Endothelial cell of umbilical vein (primary cell): ENCODE data around the gene UBXN11. TPM values are rescaled to one million over a fixed set of nuclear protein-coding genes. Genes with fewer than 3 reads are reported as not detected.

Experiments
- BruUV-seq: library from RNA; stranded (reverse); fragments of 400-500 nt; replicated peaks from 2 replicates; lab custom pipeline; 2021; lab: Mats Ljungman, UMichigan
- CTCF ChIA-PET: fragments of 300-600, 350-600 bp; sonication (Branson Sonifier 250); formaldehyde crosslinking; loops from one replicate; lab custom pipeline; 2021; ENCODE audit warnings: antibody characterized with exemption, inconsistent platforms; lab: Charles Lee
- POLR2A ChIA-PET: fragments of 300-600, 350-600 bp; sonication (Branson Sonifier 250); formaldehyde crosslinking; loops from one replicate; lab custom pipeline; 2021; ENCODE audit warnings: antibody characterized with exemption, inconsistent platforms; lab: Charles Lee
- DNase-seq: peaks from one replicate; pipeline ENCODE4 v3.0.0-alpha.2; 2011; ENCODE audit warnings: low read depth, low spot score
- FAIRE-seq: peaks from 2 replicates; lab custom pipeline; 2011; peaks lifted over from hg19 to GRCh38; lab: Jason Lieb, UNC
- H2AFZ ChIP-seq: 2 replicates; pipeline ENCODE4 v1.6.0; 2012; ENCODE audit warnings: low read depth, low read length, control low read depth, inconsistent platforms
- H3K27ac ChIP-seq: 2 replicates; pipeline ENCODE4 v1.5.1; 2011; ENCODE audit warnings: low read depth, mild to moderate bottlenecking, control low read depth, low read length, moderate library complexity; ENCODE audit not compliant: insufficient read depth
- H3K27me3 ChIP-seq, 2 experiments: 2 replicates each; pipeline versions ENCODE4 v1.6.0 to v1.6.1; 2011; ENCODE audit warnings: low read length in 2 of 2, mixed read lengths in 1 of 2; ENCODE audit not compliant: control insufficient read depth in 2 of 2, insufficient read depth in 2 of 2
- H3K36me3 ChIP-seq, 2 experiments: 2 replicates in 1 of 2; 3 replicates in 1 of 2; pipeline ENCODE4 v1.5.1; 2011; ENCODE audit warnings: low read length in 2 of 2, mild to moderate bottlenecking in 1 of 2, moderate library complexity in 1 of 2; ENCODE audit not compliant: control insufficient read depth in 2 of 2, insufficient read depth in 2 of 2; ENCODE audit errors: extremely low read depth in 1 of 2
- H3K4me1 ChIP-seq: 3 replicates; pipeline ENCODE4 v1.5.1; 2011; ENCODE audit warnings: mild to moderate bottlenecking, low read length; ENCODE audit not compliant: control insufficient read depth, insufficient read depth; ENCODE audit errors: extremely low read depth
- H3K4me2 ChIP-seq: 2 replicates; pipeline ENCODE4 v1.6.1; 2011; ENCODE audit warnings: low read length, control low read depth, mixed read lengths; ENCODE audit not compliant: insufficient read depth
- H3K4me3 ChIP-seq, 3 experiments: fragments of 200-600 bp in 1 of 3; sonication (generic), shearing (Covaris generic) in 1 of 3; replicated peaks in 1 of 3; 2 replicates each; pipeline ENCODE4 v1.5.1; 2011 to 2016; ENCODE audit warnings: control low read depth in 3 of 3, low read length in 3 of 3, mild to moderate bottlenecking in 2 of 3, inconsistent platforms in 1 of 3, low read depth in 1 of 3, moderate library complexity in 1 of 3; ENCODE audit not compliant: insufficient read depth in 1 of 3
- H3K79me2 ChIP-seq: 2 replicates; pipeline ENCODE4 v1.6.0; 2012; ENCODE audit warnings: low read length, inconsistent platforms; ENCODE audit not compliant: control insufficient read depth, insufficient read depth
- H3K9ac ChIP-seq: replicated peaks from 2 replicates; pipeline ENCODE3; 2011; ENCODE audit warnings: low read length, control low read depth; ENCODE audit not compliant: insufficient read depth; ENCODE audit errors: extremely low read depth
- H3K9me1 ChIP-seq: replicated peaks from 3 replicates; pipeline ENCODE4 v1.6.0; 2011; ENCODE audit warnings: mild to moderate bottlenecking, low read length; ENCODE audit not compliant: control insufficient read depth, insufficient read depth; ENCODE audit errors: extremely low read depth
- H3K9me3 ChIP-seq: replicated peaks from 2 replicates; pipeline ENCODE4 v1.5.1; 2012; ENCODE audit warnings: low read length, inconsistent platforms; ENCODE audit not compliant: control insufficient read depth, insufficient read depth
- H4K20me1 ChIP-seq: replicated peaks from 2 replicates; pipeline ENCODE3; 2011; ENCODE audit warnings: mild to moderate bottlenecking, low read length; ENCODE audit not compliant: control insufficient read depth, insufficient read depth; ENCODE audit errors: extremely low read depth
- EZH2 ChIP-seq: IDR thresholded peaks from 2 replicates; pipeline ENCODE4 v1.6.1; 2012; ENCODE audit warnings: borderline replicate concordance, low read depth, mild to moderate bottlenecking, moderate library complexity, low read length, inconsistent platforms; ENCODE audit not compliant: severe bottlenecking
- FOS ChIP-seq: IDR thresholded peaks from 2 replicates; pipeline ENCODE4 v1.6.1; 2011; ENCODE audit warnings: mild to moderate bottlenecking, low read length, moderate library complexity, borderline replicate concordance; ENCODE audit not compliant: insufficient read depth
- GATA2 ChIP-seq: IDR thresholded peaks from 2 replicates; pipeline ENCODE4 v1.7.0; 2011; ENCODE audit warnings: low read depth, mild to moderate bottlenecking, moderate library complexity, mixed read lengths, low read length; ENCODE audit not compliant: insufficient read length, insufficient read depth
- JUN ChIP-seq: IDR thresholded peaks from 2 replicates; pipeline ENCODE4 v1.6.1; 2011; ENCODE audit warnings: borderline replicate concordance, low read depth; ENCODE audit not compliant: insufficient read length, insufficient read depth
- MYC ChIP-seq: IDR thresholded peaks from one replicate; pipeline ENCODE4 v1.6.1; 2011; ENCODE audit warnings: mild to moderate bottlenecking, low read depth, low read length
- POLR2A ChIP-seq: IDR thresholded peaks from 2 replicates; pipeline ENCODE4 v1.6.1; 2012; ENCODE audit warnings: low read depth, mild to moderate bottlenecking, control low read depth, low read length
- POLR2AphosphoS5 ChIP-seq: IDR thresholded peaks from 2 replicates; pipeline ENCODE4 v1.6.1; 2012; ENCODE audit warnings: low read depth, mild to moderate bottlenecking, control low read depth, low read length, moderate library complexity; ENCODE audit not compliant: insufficient read depth
- dilution Hi-C: fragments of 300-500 bp; cut with MboI; formaldehyde crosslinking; loops from one replicate; pipeline ENCODE4 v1.15.0; 2019; ENCODE audit warnings: low sequenced_read_pairs; ENCODE audit not compliant: extremely low pct_ligation_motif_present
- intact Hi-C: fragments of 100-400 bp; cut with micrococcal nuclease; formaldehyde crosslinking; loops from one replicate; pipeline ENCODE4 v1.10.0; 2022
- polyA plus RNA-seq, 4 experiments: library from polyadenylated mRNA; depleted of rRNA in 3 of 4; stranded (reverse) in 3 of 4; unstranded in 1 of 4; fragments of >200 nt; gene quantifications; 2 replicates each; pipeline versions ENCODE4 v1.2.1 to v1.2.3, GENCODE V29; 2011 to 2012; ENCODE audit warnings: missing spikeins in 1 of 4
- total RNA-seq: library from RNA; stranded (reverse); gene quantifications from 2 replicates; pipeline ENCODE4 v1.2.3, GENCODE V29; 2021
- TF ChIP-seq, protein P1 (sequence below): IDR thresholded peaks from 2 replicates; pipeline ENCODE4 v1.6.1; 2011; ENCODE audit not compliant: insufficient read depth, insufficient read length
- TF ChIP-seq, protein P2 (sequence below), 2 donors: IDR thresholded peaks; 1 replicate in 1 of 2; 2 replicates in 1 of 2; pipeline ENCODE4 v1.5.1; 2011; ENCODE audit warnings: low read length in 2 of 2, mild to moderate bottlenecking in 2 of 2, moderate library complexity in 2 of 2, control low read depth in 1 of 2, inconsistent platforms in 1 of 2, low read depth in 1 of 2; ENCODE audit not compliant: insufficient read depth in 1 of 2; ENCODE audit errors: extremely low read depth in 1 of 2

The UBXN11 gene
- total and polyA plus RNA-seq, 2 donors (not counting 3 experiments of a cell fraction or from before 2014, with no cell fraction given): 14.8 to 15.6 TPM

DNA sequence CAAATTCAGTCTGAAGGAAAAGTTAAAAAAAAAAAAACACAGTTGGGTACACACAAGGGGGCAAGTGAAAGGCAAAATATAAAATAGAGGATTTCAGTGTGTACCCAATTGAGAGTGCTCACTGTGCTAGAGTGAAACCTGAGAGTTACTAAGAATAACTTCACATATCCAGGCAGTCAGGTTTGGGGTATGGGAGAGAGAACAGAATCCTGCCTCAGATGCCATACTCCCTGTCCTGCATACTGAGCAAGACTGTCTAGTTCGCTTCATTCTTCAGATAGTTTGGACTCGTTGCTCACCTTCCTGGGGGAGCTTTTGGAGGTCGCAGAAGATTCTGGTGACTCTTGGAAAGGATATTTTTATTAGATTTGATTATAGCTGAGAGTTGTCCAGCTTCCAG, 52.0 kb downstream of the UBXN11 start:
- H3K9ac ChIP-seq: no peak overlapping the region
- H3K4me3 ChIP-seq: no peak overlapping the region
- H3K36me3 ChIP-seq: peaks cover 5 to 6% of the 10 kb centered on the region in 2 experiments
- no peak overlapping the region for H3K4me2 ChIP-seq
- dilution Hi-C loops: no loop called here
- TF ChIP-seq, protein P1, sequence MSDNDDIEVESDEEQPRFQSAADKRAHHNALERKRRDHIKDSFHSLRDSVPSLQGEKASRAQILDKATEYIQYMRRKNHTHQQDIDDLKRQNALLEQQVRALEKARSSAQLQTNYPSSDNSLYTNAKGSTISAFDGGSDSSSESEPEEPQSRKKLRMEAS: no peak
- no peak for TF ChIP-seq GATA2
- no peak for TF ChIP-seq EZH2
- no peak for TF ChIP-seq POLR2A
- TF ChIP-seq, protein P2, sequence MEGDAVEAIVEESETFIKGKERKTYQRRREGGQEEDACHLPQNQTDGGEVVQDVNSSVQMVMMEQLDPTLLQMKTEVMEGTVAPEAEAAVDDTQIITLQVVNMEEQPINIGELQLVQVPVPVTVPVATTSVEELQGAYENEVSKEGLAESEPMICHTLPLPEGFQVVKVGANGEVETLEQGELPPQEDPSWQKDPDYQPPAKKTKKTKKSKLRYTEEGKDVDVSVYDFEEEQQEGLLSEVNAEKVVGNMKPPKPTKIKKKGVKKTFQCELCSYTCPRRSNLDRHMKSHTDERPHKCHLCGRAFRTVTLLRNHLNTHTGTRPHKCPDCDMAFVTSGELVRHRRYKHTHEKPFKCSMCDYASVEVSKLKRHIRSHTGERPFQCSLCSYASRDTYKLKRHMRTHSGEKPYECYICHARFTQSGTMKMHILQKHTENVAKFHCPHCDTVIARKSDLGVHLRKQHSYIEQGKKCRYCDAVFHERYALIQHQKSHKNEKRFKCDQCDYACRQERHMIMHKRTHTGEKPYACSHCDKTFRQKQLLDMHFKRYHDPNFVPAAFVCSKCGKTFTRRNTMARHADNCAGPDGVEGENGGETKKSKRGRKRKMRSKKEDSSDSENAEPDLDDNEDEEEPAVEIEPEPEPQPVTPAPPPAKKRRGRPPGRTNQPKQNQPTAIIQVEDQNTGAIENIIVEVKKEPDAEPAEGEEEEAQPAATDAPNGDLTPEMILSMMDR (IDR thresholded peaks at IDR 0.05; ENCODE audit: extremely low read depth in 1 of 2, insufficient read depth in 1 of 2, low read depth in 1 of 2, low read length in 2 of 2): no peak
- no peak for TF ChIP-seq FOS
- no peak for TF ChIP-seq MYC
- no peak for TF ChIP-seq POLR2AphosphoS5
- TF ChIP-seq JUN: no peak
- no TSS peak for BruUV-seq
- H3K9me3 ChIP-seq: no peaks in the 10 kb centered on the region
- no peaks in the 10 kb centered on the region for H3K9me1 ChIP-seq
- H3K4me1 ChIP-seq: no peaks in the 10 kb centered on the region
- H4K20me1 ChIP-seq: no peaks in the 10 kb centered on the region
- H3K27ac ChIP-seq: no peak overlapping the region
- peaks cover 5% of the 10 kb centered on the region for H3K79me2 ChIP-seq
- DNase-seq (no peak), FAIRE-seq (no peak)
- intact Hi-C loops: no loop called here
- no peaks in the 10 kb centered on the region for H3K27me3 ChIP-seq
- ChIA-PET CTCF (interaction anchor here (1.5 kb wide), 1 partner anchor 21 kb away, joined by 5 read pairs; no protein-coding TSS in a partner anchor), POLR2A (no interaction called here)
- H2AFZ ChIP-seq: no peak overlapping the region
